T-cell (primary cell): ENCODE data around the gene BTK. TPM values are rescaled to one million over a fixed set of nuclear protein-coding genes. Genes with fewer than 3 reads are reported as not detected.
A peak's percentile ranks its signal among the peaks of the same experiment; 100 is the strongest.
"Not testable (repeated sequence)": the region's sequence is repeated elsewhere in the genome, so short reads cannot be mapped to it uniquely, and the experiment has no call there.

ENCODE experiments used
- ATAC-seq, 4 experiments: fragments of 200-7000 bp in 3 of 4; fragments of 150-1000 bp in 1 of 4; cut with Tn5 transposase; replicated peaks in 1 of 4; 1 replicate in 3 of 4; 2 replicates in 1 of 4; pipeline ENCODE4 v1.10.0; 2021; ENCODE audit warnings: moderate library complexity in 3 of 4, mild to moderate bottlenecking in 2 of 4, moderate number of reproducible peaks in 1 of 4
- CTCF ChIA-PET, 2 donors: fragments of 300-600 bp; sonication (Branson Sonifier 250); formaldehyde crosslinking; loops; one replicate each; lab custom pipeline; 2022; ENCODE audit warnings: antibody characterized with exemption in 2 of 2; lab: Charles Lee
- POLR2A ChIA-PET, 2 donors: fragments of 300-600 bp; sonication (Branson Sonifier 250); formaldehyde crosslinking; loops; one replicate each; lab custom pipeline; 2022; ENCODE audit warnings: antibody characterized with exemption in 2 of 2; lab: Charles Lee
- DNase-seq, 35 experiments: peaks; one replicate each; pipeline versions ENCODE4 v3.0.0 to v3.0.0-alpha.2; 2013 to 2023
- H3K27ac ChIP-seq: one replicate; pipeline ENCODE4 v1.5.1; 2013; ENCODE audit warnings: low read length
- H3K27me3 ChIP-seq, 2 experiments: replicated peaks in 1 of 2; 1 replicate in 1 of 2; 2 replicates in 1 of 2; pipeline versions ENCODE4 v1.6.1 to v1.7.0; 2013; ENCODE audit warnings: low read length in 1 of 2, mixed read lengths in 1 of 2; ENCODE audit not compliant: control insufficient read depth in 2 of 2, insufficient read depth in 2 of 2; ENCODE audit errors: extremely low read depth in 1 of 2
- H3K36me3 ChIP-seq, 2 donors: 1 replicate in 1 of 2; 2 replicates in 1 of 2; pipeline versions ENCODE4 v1.6.1 to v1.7.0; 2013; ENCODE audit warnings: low read length in 1 of 2; ENCODE audit not compliant: control insufficient read depth in 2 of 2, insufficient read depth in 1 of 2; ENCODE audit errors: extremely low read depth in 1 of 2
- H3K4me1 ChIP-seq, 2 experiments: 1 replicate in 1 of 2; 2 replicates in 1 of 2; pipeline versions ENCODE4 v1.6.1 to v1.7.0; 2013; ENCODE audit warnings: low read length in 2 of 2, mixed read lengths in 1 of 2; ENCODE audit not compliant: insufficient read depth in 2 of 2, control insufficient read depth in 1 of 2; ENCODE audit errors: extremely low read depth in 1 of 2
- H3K4me3 ChIP-seq, 2 donors: 1 replicate in 1 of 2; 2 replicates in 1 of 2; pipeline versions ENCODE4 v1.5.1 to v1.7.0; 2013; ENCODE audit warnings: mild to moderate bottlenecking in 2 of 2, low read length in 1 of 2, moderate library complexity in 1 of 2; ENCODE audit not compliant: control insufficient read depth in 1 of 2; ENCODE audit errors: extremely low read depth in 1 of 2
- H3K9me3 ChIP-seq: 2 replicates; pipeline ENCODE4 v1.7.0; 2013
- H3K27ac Mint-ChIP-seq, 2 donors: one replicate each; pipeline ENCODE4 v1.8.0; 2020 to 2021; ENCODE audit warnings: mild to moderate bottlenecking in 2 of 2, mixed read lengths in 2 of 2
- H3K27me3 Mint-ChIP-seq, 2 donors: one replicate each; pipeline ENCODE4 v1.8.0; 2021 to 2022; ENCODE audit warnings: mixed read lengths in 2 of 2
- H3K36me3 Mint-ChIP-seq: one replicate; pipeline ENCODE4 v1.8.0; 2021; ENCODE audit warnings: mixed read lengths
- H3K4me1 Mint-ChIP-seq, 3 donors: one replicate each; pipeline ENCODE4 v1.8.0; 2020 to 2022; ENCODE audit warnings: mixed read lengths in 3 of 3, mild to moderate bottlenecking in 1 of 3
- H3K4me3 Mint-ChIP-seq, 3 donors: one replicate each; pipeline ENCODE4 v1.8.0; 2020 to 2022; ENCODE audit warnings: mild to moderate bottlenecking in 3 of 3, mixed read lengths in 3 of 3, moderate library complexity in 3 of 3
- H3K9me3 Mint-ChIP-seq, 3 donors: one replicate each; pipeline ENCODE4 v1.8.0; 2020 to 2022; ENCODE audit warnings: mixed read lengths in 3 of 3
- WGBS: methylation state at CpG from one replicate; pipeline ENCODE4 v1.1.5; 2013; ENCODE audit warnings: missing lambda C conversion rate; ENCODE audit not compliant: insufficient coverage; 5-methylcytosine and 5-hydroxymethylcytosine counted together
- total RNA-seq, 35 experiments: library from RNA in 6 of 35; stranded (reverse) in 6 of 35; fragments of 120-200 nt in 1 of 35; gene quantifications; one replicate each; pipeline versions ENCODE4 v1.2.1 to v1.2.4 and lab custom pipeline; 2013 to 2026

BTK gene
- total RNA-seq, 5 donors from 2014 or later (not counting 1 experiment from before 2014, with no cell fraction given), result 1.6 to 9.5 (median 4.1) TPM

- H3K4me3 ChIP-seq, result peak overlapping the region; percentile 74 to 75
- ChIA-PET CTCF (interaction anchor here in 1 of 2 donors (1.8 kb wide), 1 partner anchor 43 kb away, joined by 5 read pairs; the partner anchor contains the start of gene RPL36A), POLR2A (interaction anchor here in 1 of 2 donors (1.3 to 1.4 kb wide), 2 partner anchors 43 to 584 kb away, joined by 3 to 5 read pairs; partner anchors contain the start of genes RPL36A and ZMAT1)
- no peaks in the 10 kb centered on the region for H3K9me3 Mint-ChIP-seq
- peak overlapping the region; percentile 83 to 92 for H3K27ac Mint-ChIP-seq
- peak overlapping the region; percentile 87 to 91 (median 89) for H3K4me3 Mint-ChIP-seq
- WGBS, result 10% methylated on average over 2 of the region's 14 CpGs
- DNase-seq (peak in 4 of 35 experiments; percentile 0 to 9 (median 1)), ATAC-seq (peak in 1 of 4 experiments; percentile 13)
- peaks cover 2 to 14% of the 10 kb centered on the region in 2 experiments for H3K4me1 ChIP-seq
- no peaks in the 10 kb centered on the region for H3K27me3 ChIP-seq
- H3K36me3 ChIP-seq, result no peaks in the 10 kb centered on the region
- H3K9me3 ChIP-seq, result no peaks in the 10 kb centered on the region
- H3K27me3 Mint-ChIP-seq, result peaks cover 0 to 4% of the 10 kb centered on the region in 2 donors
- H3K27ac ChIP-seq, result peak overlapping the region; percentile 62
- peaks cover 8 to 19% (median 18%) of the 10 kb centered on the region in 3 donors for H3K4me1 Mint-ChIP-seq
- peaks cover 4% of the 10 kb centered on the region for H3K36me3 Mint-ChIP-seq
These were observed 38.0 kb downstream of the BTK start for GRCh38 chrX:101347859-101348451.

DNA sequence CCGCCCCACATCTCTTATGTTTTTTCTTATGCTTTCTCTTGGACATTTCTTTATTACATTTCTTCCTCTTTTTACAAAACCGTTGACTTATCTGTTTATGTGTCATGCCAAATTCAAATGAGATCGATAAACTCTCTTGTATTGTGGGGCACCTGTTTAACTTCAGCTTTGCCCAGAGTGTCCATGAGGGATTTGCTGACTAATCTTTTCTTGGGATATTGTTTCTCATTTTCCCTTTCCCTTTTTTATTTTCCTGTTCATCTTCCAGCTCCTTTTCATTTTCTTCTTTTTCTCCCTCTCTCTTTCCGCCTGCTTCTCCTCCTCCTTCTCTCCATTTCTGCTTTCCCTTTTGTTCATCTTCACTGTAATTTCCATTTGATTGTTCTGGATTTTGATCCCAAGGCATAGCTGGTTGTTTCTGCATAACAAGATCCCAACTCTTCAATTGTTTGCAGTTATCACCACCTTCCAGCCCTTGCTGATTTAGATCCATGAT, 48.2 kb downstream of the BTK start:
- H3K27ac ChIP-seq, result no peak overlapping the region
- Mint-ChIP-seq H3K27ac (no peak overlapping the region), H3K36me3 (no peaks in the 10 kb centered on the region), H3K9me3 (peaks cover 0 to 5% (median 0%) of the 10 kb centered on the region in 3 donors), H3K4me1 (peaks cover 0 to 2% (median 0%) of the 10 kb centered on the region in 3 donors), H3K27me3 (no peaks in the 10 kb centered on the region), H3K4me3 (no peak overlapping the region)
- H3K36me3 ChIP-seq, result no peaks in the 10 kb centered on the region
- ATAC-seq, result no peak
- DNase-seq, result no peak
- no peaks in the 10 kb centered on the region for H3K4me1 ChIP-seq
- no peaks in the 10 kb centered on the region for H3K9me3 ChIP-seq
- ChIA-PET POLR2A (no interaction called here), CTCF (no interaction called here)
- H3K4me3 ChIP-seq, result no peak overlapping the region
- no CpG with 5 or more reads among the region's 4 CpGs for WGBS
- H3K27me3 ChIP-seq, result no peaks in the 10 kb centered on the region

DNA sequence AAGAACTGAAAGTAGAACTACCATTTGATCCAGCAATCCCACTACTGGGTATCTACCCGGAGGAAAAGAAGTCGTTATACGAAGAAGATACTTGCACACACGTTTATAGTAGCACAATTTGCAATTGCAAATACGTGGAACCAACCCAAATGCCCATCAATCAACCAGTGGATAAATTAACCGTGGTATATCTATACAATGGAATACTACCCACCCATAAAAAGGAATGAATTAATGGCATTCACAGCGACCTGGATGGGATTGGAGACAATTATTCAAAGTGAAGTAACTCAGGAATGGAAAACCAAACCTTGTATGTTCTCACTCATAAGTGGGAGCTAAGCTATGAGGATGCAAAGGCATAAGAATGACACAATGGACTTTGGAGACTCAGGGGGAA, 51.7 kb downstream of the BTK start:
- H3K27me3 ChIP-seq, H3K36me3 ChIP-seq, H3K9me3 Mint-ChIP-seq, ATAC-seq, H3K27ac ChIP-seq, POLR2A ChIA-PET, DNase-seq, H3K36me3 Mint-ChIP-seq, H3K4me3 ChIP-seq, H3K4me3 Mint-ChIP-seq, H3K4me1 Mint-ChIP-seq, H3K9me3 ChIP-seq, H3K27ac Mint-ChIP-seq, H3K4me1 ChIP-seq: not testable (repeated sequence)
- WGBS, result no CpG with 5 or more reads among the region's 7 CpGs
- CTCF ChIA-PET, result interaction anchor here in 1 of 2 donors (0.5 kb wide), 1 partner anchor 1863 kb away, joined by 4 read pairs; no protein-coding TSS in a partner anchor
- H3K27me3 Mint-ChIP-seq, result peaks cover 0 to 10% of the 10 kb centered on the region in 2 donors

- WGBS, result 100% methylated on average over 1 of the region's 3 CpGs
- H3K36me3 ChIP-seq, H3K27me3 ChIP-seq, H3K9me3 ChIP-seq, H3K36me3 Mint-ChIP-seq, DNase-seq, POLR2A ChIA-PET, H3K27ac Mint-ChIP-seq, H3K4me3 ChIP-seq, H3K9me3 Mint-ChIP-seq, H3K4me1 ChIP-seq, H3K4me3 Mint-ChIP-seq, H3K4me1 Mint-ChIP-seq, H3K27ac ChIP-seq, ATAC-seq, CTCF ChIA-PET: not testable (repeated sequence)
- peaks cover 0 to 20% of the 10 kb centered on the region in 2 donors for H3K27me3 Mint-ChIP-seq
These were observed 59.4 kb downstream of the BTK start for GRCh38 chrX:101326600-101326999.

DNA sequence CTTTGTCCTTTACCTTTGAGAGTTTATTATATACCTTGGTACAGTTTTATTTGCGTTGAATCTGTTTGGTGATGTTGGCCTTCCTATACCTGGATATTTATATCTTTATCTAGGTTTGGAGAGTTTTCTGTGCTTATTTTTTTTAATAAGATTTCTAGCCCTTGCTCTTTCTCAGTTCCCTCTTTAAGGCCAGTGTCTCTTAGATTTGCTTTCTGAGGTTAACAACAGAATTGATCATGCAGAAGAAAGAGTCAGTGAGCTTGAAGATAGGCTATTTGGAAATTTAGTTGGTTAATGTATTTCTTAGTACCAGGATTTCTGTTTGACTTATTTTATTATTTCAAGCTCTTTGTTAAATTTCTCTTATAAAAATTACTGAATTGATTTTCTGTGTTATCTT, 82.2 kb downstream of the BTK start:
- ChIA-PET CTCF (no interaction called here), POLR2A (interaction anchor here (0.6 kb wide), 2 partner anchors 57 to 197 kb away, joined by 3 to 4 read pairs; no protein-coding TSS in a partner anchor)
- Mint-ChIP-seq H3K27ac (no peak overlapping the region), H3K4me1 (no peaks in the 10 kb centered on the region), H3K36me3 (no peaks in the 10 kb centered on the region), H3K27me3 (peaks cover 0 to 16% of the 10 kb centered on the region in 2 donors), H3K9me3 (no peaks in the 10 kb centered on the region), H3K4me3 (no peak overlapping the region)
- Histone ChIP-seq H3K4me1 (no peaks in the 10 kb centered on the region), H3K4me3 (no peak overlapping the region), H3K27ac (no peak overlapping the region), H3K9me3 (no peaks in the 10 kb centered on the region), H3K36me3 (no peaks in the 10 kb centered on the region), H3K27me3 (no peaks in the 10 kb centered on the region)
- ATAC-seq, result no peak
- no CpG with 5 or more reads among the region's 1 CpG for WGBS
- DNase-seq, result no peak
